KMS-11 (cell line): ENCODE measurements around the gene ANGEL1.

Experiments used
- H2AFZ ChIP-seq: fragments of 200-600 bp; sonication (generic); 2 replicates; pipeline ENCODE4 v1.6.1; 2016; ENCODE audit warnings: antibody characterized with exemption, mixed run types, low read depth
- H3K27ac ChIP-seq: fragments of 200-600 bp; sonication (generic); 2 replicates; pipeline ENCODE4 v1.6.1; 2016; ENCODE audit warnings: mild to moderate bottlenecking, mixed run types
- H3K27me3 ChIP-seq: fragments of 200-600 bp; sonication (generic); 2 replicates; pipeline ENCODE4 v1.6.1; 2017; ENCODE audit warnings: mild to moderate bottlenecking, low read depth, mixed run types, moderate library complexity; ENCODE audit not compliant: insufficient read depth
- H3K36me3 ChIP-seq: fragments of 200-600 bp; sonication (generic); 2 replicates; pipeline ENCODE4 v1.6.1; 2017; ENCODE audit warnings: mild to moderate bottlenecking, mixed run types; ENCODE audit not compliant: insufficient read depth
- H3K4me1 ChIP-seq: fragments of 200-600 bp; sonication (generic); 2 replicates; pipeline ENCODE4 v1.6.1; 2016; ENCODE audit warnings: mild to moderate bottlenecking, low read depth, mixed run types; ENCODE audit not compliant: poor library complexity, severe bottlenecking
- H3K4me2 ChIP-seq: fragments of 200-600 bp; sonication (generic); 2 replicates; pipeline ENCODE4 v1.7.0; 2016; ENCODE audit warnings: mild to moderate bottlenecking, mixed run types
- H3K4me3 ChIP-seq: fragments of 200-600 bp; sonication (generic); IDR thresholded peaks from 2 replicates; pipeline ENCODE4 v1.6.1; 2017; ENCODE audit warnings: low read depth, low read length, mixed read lengths; ENCODE audit not compliant: insufficient read depth
- H3K79me2 ChIP-seq: fragments of 200-600 bp; sonication (generic); 2 replicates; pipeline ENCODE4 v1.6.1; 2016; ENCODE audit warnings: low read depth, mixed run types; ENCODE audit not compliant: insufficient read depth
- H3K9ac ChIP-seq: fragments of 200-600 bp; sonication (generic); 2 replicates; pipeline ENCODE4 v1.6.1; 2016; ENCODE audit warnings: mild to moderate bottlenecking, mixed run types
- H4K20me1 ChIP-seq: fragments of 200-600 bp; sonication (generic); 2 replicates; pipeline ENCODE4 v1.6.1; 2016; ENCODE audit warnings: mild to moderate bottlenecking, mixed run types; ENCODE audit not compliant: insufficient read depth
- TF ChIP-seq, protein P1 (sequence below): fragments of 200-600 bp; sonication (generic); conservative IDR thresholded peaks from 2 replicates; pipeline ENCODE4 v1.6.1; 2017; ENCODE audit warnings: low read depth, mild to moderate bottlenecking, antibody characterized with exemption, low read length, moderate library complexity, mixed read lengths

ANGEL1 gene, protein sequence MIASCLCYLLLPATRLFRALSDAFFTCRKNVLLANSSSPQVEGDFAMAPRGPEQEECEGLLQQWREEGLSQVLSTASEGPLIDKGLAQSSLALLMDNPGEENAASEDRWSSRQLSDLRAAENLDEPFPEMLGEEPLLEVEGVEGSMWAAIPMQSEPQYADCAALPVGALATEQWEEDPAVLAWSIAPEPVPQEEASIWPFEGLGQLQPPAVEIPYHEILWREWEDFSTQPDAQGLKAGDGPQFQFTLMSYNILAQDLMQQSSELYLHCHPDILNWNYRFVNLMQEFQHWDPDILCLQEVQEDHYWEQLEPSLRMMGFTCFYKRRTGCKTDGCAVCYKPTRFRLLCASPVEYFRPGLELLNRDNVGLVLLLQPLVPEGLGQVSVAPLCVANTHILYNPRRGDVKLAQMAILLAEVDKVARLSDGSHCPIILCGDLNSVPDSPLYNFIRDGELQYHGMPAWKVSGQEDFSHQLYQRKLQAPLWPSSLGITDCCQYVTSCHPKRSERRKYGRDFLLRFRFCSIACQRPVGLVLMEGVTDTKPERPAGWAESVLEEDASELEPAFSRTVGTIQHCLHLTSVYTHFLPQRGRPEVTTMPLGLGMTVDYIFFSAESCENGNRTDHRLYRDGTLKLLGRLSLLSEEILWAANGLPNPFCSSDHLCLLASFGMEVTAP

DNA sequence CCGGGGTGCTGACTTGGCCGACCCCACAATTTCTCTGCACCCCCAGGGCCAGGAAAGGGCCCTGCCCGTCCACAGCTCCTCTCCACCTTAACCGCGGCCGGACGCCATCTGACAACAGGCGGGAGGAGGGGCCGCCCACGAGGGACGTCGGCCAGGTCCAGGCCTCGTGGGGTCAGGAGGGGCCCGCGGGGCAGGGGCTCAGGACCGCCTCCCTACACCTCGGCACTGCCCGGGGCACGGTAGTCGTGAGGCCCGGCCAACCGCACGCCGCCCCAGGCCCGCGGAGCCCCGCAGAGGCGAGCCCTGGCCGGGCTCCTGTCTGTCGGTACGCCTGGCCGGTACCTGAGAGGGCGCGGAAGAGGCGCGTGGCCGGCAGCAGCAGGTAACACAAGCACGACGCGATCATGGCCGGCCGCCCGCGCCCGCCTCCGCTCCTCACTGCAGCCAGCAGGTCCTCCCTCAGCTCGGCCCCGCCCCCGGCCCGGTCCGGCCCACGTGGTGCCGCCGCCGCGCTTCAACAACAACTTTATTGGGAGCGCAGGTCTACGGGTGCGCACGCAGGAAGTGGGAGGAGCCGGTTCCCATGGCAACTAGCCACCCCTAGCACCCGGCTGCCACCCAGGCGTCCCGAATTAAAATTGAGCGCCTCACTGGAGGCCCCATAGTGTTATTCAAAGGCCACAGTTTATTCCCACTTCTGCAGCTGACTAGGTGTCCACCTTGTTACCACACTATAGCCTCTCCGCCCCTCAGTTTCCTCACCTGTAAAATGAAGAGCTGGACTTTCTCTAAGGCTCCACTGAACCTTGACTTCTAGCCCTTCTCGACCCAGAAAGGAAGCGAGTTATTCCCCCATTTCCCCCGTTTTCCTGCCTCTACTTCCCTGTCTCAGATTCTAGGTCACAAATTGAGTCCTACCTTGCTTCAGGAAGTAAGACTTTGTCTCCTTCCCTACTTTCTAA is at the start of gene ANGEL1:
Gene ANGEL1 (minus strand): TSS at position 461 of the 962 bp plus-strand sequence. CDS start 55 bp downstream, at position 406.
- peak within 1 kb of the TSS; percentile 83 for H2AFZ ChIP-seq
- no peaks in the 10 kb centered on the region for H3K36me3 ChIP-seq
- no peaks in the 10 kb centered on the region for H3K27me3 ChIP-seq
- H3K79me2 ChIP-seq: no peaks in the 10 kb centered on the region
- peak within 1 kb of the TSS; percentile 61 for H3K9ac ChIP-seq
- H3K4me3 ChIP-seq: no peak within 1 kb of the TSS
- peak within 1 kb of the TSS; percentile 26 for H3K27ac ChIP-seq
- H3K4me1 ChIP-seq: peaks cover 11% of the 10 kb centered on the region
- H3K4me2 ChIP-seq: peak within 1 kb of the TSS; percentile 52
- H4K20me1 ChIP-seq: no peaks in the 10 kb centered on the region
- TF ChIP-seq, protein P1, sequence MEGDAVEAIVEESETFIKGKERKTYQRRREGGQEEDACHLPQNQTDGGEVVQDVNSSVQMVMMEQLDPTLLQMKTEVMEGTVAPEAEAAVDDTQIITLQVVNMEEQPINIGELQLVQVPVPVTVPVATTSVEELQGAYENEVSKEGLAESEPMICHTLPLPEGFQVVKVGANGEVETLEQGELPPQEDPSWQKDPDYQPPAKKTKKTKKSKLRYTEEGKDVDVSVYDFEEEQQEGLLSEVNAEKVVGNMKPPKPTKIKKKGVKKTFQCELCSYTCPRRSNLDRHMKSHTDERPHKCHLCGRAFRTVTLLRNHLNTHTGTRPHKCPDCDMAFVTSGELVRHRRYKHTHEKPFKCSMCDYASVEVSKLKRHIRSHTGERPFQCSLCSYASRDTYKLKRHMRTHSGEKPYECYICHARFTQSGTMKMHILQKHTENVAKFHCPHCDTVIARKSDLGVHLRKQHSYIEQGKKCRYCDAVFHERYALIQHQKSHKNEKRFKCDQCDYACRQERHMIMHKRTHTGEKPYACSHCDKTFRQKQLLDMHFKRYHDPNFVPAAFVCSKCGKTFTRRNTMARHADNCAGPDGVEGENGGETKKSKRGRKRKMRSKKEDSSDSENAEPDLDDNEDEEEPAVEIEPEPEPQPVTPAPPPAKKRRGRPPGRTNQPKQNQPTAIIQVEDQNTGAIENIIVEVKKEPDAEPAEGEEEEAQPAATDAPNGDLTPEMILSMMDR: no peak

DNA sequence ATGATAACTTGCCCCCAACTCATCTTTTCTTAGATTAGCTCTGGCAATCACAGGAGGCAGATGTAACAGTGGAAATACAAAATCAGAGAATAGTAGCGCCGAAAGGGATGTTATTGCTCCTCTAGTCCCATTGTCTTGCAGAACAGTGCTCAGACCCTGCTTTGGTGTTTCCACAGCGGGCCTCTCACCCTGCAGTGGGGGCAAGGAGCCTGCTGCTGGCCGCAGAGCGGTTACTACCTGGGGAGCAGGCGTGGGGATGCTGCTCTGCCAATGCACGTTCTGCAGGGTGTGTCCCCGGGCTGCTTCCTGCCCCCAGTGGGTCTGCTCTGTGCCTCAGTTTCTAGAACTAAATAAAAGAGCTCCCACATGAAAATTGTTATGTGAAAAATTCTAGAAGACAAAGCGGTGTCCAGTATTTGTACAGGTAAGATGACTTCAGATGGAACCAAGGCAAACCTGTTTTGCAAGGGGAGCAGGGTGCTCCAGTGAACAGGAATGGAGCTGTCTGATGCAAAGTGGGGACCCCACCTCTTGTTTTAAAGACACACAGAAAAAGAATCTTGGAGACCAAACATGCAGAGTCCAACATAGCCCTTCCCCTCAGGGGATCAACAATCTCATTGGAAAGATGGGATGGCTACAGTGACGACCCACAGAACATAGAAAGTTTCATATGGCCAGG is 49.0 kb upstream of the ANGEL1 start:
- H3K79me2 ChIP-seq: no peaks in the 10 kb centered on the region

DNA sequence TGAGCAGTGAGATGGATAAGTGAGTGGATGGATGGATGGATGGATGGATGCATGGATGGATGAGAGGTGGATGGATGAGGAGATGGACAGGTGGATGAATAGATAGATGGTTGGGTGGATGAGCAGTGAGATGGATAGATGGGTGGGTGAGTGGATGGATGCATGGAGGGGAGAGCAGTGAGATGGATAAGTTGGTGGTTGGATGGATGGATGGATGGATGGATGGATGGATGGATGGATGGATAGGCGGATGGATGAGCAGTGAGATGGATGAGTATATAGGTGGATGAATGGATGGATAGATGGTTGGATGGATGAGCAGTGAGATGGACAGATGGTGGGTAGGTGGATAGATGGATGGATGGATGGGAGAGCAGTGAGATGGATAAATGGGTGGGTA is 44.1 kb upstream of the ANGEL1 start:
- H3K9ac ChIP-seq: no peak overlapping the region
- H3K79me2 ChIP-seq: no peaks in the 10 kb centered on the region
- H3K27me3 ChIP-seq: no peaks in the 10 kb centered on the region
- H3K4me2 ChIP-seq: no peak overlapping the region
- H3K36me3 ChIP-seq: no peaks in the 10 kb centered on the region
- no peak overlapping the region for H2AFZ ChIP-seq
- no peak overlapping the region for H3K4me3 ChIP-seq
- no peaks in the 10 kb centered on the region for H3K4me1 ChIP-seq
- H4K20me1 ChIP-seq: no peaks in the 10 kb centered on the region
- TF ChIP-seq, protein P1: no peak
- H3K27ac ChIP-seq: no peak overlapping the region

More for the DNA sequence above, 49.0 kb upstream of the ANGEL1 start:
- no peak overlapping the region for H3K27ac ChIP-seq
- no peak overlapping the region for H2AFZ ChIP-seq
- no peak overlapping the region for H3K9ac ChIP-seq
- H3K36me3 ChIP-seq: no peaks in the 10 kb centered on the region
- H3K27me3 ChIP-seq: no peaks in the 10 kb centered on the region
- TF ChIP-seq, protein P1: no peak
- no peak overlapping the region for H3K4me3 ChIP-seq
- H3K4me1 ChIP-seq: peaks cover 35% of the 10 kb centered on the region
- H3K4me2 ChIP-seq: no peak overlapping the region
- no peaks in the 10 kb centered on the region for H4K20me1 ChIP-seq

DNA sequence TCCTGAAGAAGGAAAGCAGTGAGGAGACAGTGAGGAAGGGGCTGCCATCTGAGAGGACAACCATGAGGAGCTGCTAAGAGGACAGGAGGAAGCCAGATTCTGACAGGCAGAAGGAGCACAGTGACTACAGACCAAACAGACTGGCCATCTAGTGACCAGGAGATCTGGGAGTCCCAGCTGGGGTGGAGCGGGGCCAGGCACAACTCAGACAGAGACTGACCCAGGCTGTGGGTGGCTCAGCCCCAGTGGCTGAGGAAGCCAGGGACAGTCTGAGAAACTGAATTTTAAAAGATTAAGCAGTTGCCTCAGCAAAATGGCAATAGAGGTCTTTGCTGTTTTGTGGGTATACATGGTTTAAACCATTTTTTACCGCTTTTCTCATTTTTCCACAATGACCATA is 42.4 kb upstream of the ANGEL1 start:
- TF ChIP-seq, protein P1: no peak
- Histone ChIP-seq H3K4me3 (no peak overlapping the region), H3K27ac (no peak overlapping the region), H2AFZ (no peak overlapping the region), H3K79me2 (no peaks in the 10 kb centered on the region), H3K36me3 (no peaks in the 10 kb centered on the region), H3K4me2 (no peak overlapping the region), H3K9ac (no peak overlapping the region), H3K27me3 (no peaks in the 10 kb centered on the region), H3K4me1 (no peaks in the 10 kb centered on the region), H4K20me1 (no peaks in the 10 kb centered on the region)
